K562 (cell line): Measurements from ENCODE around the gene KLHL35.

Source experiments
- CBX1 ChIP-seq: sonication (generic); IDR thresholded peaks from 2 replicates; pipeline ENCODE4 v1.6.1; 2016; ENCODE audit warnings: antibody characterized with exemption, low read depth, mild to moderate bottlenecking
- CREB1 ChIP-seq, 2 experiments: sonication (generic) in 1 of 2; formaldehyde crosslinking in 1 of 2; IDR thresholded peaks; 2 replicates each; pipeline versions ENCODE4 v1.6.1 to v1.8.0; 2012 to 2022; ENCODE audit warnings: inconsistent platforms in 1 of 2, mild to moderate bottlenecking in 1 of 2, missing genetic modification reagents in 1 of 2, moderate library complexity in 1 of 2
- CTCF ChIP-seq, 3 experiments: IDR thresholded peaks in 2 of 3; conservative IDR thresholded peaks in 1 of 3; 2 replicates each; pipeline ENCODE4 v1.5.1; 2011 to 2012; ENCODE audit warnings: low read length in 3 of 3, mild to moderate bottlenecking in 3 of 3, control low read depth in 2 of 3, improper control_type of control experiment in 1 of 3, inconsistent platforms in 1 of 3, low read depth in 1 of 3, mixed read lengths in 1 of 3, moderate library complexity in 1 of 3; ENCODE audit not compliant: insufficient read depth in 2 of 3
- E2F6 ChIP-seq, 2 experiments: IDR thresholded peaks; 2 replicates each; pipeline ENCODE4 v1.6.1; 2011; ENCODE audit warnings: borderline replicate concordance in 1 of 2, control low read depth in 1 of 2, low read depth in 1 of 2, low read length in 1 of 2, mild to moderate bottlenecking in 1 of 2, mixed read lengths in 1 of 2, moderate library complexity in 1 of 2; ENCODE audit not compliant: insufficient read depth in 1 of 2, insufficient read length in 1 of 2, poor library complexity in 1 of 2, severe bottlenecking in 1 of 2; ENCODE audit errors: extremely low read depth in 1 of 2
- EHMT2 ChIP-seq: fragments of 450-650 bp; IDR thresholded peaks from 2 replicates; pipeline ENCODE4 v1.6.1; 2018; ENCODE audit warnings: antibody characterized with exemption
- GABPA ChIP-seq: fragments of 200-800 bp; sonication (Bioruptor generic); conservative IDR thresholded peaks from 2 replicates; pipeline ENCODE4 v1.6.1; 2016; ENCODE audit warnings: low read depth, missing genetic modification characterization, missing compliant biosample characterization
- POLR2A ChIP-seq: fragments of 450-650 bp; conservative IDR thresholded peaks from 2 replicates; pipeline ENCODE4 v1.6.1; 2016
- POLR2G ChIP-seq: fragments of 200-400 bp; formaldehyde crosslinking; IDR thresholded peaks from 2 replicates; pipeline ENCODE4 v1.6.1; 2017; ENCODE audit warnings: low read depth, mild to moderate bottlenecking, antibody characterized with exemption, low read length, moderate library complexity
- SETDB1 ChIP-seq: IDR thresholded peaks from one replicate; pipeline ENCODE4 v1.6.1; 2012; ENCODE audit warnings: low read length, control low read depth, inconsistent platforms
- SOX6 ChIP-seq: fragments of 450-650 bp; IDR thresholded peaks from 2 replicates; pipeline ENCODE4 v1.6.1; 2014; ENCODE audit warnings: mild to moderate bottlenecking

GRCh38 chr11:75467311-75467710 is 34.3 kb upstream of the KLHL35 start:
- TF ChIP-seq E2F6 (IDR thresholded peaks at IDR 0.05; ENCODE audit: borderline replicate concordance in 1 of 2, extremely low read depth in 1 of 2, insufficient read depth in 1 of 2, insufficient read length in 1 of 2, low read depth in 1 of 2, low read length in 1 of 2, poor library complexity in 1 of 2, severe bottlenecking in 1 of 2), result no peak
- no peak for TF ChIP-seq POLR2G
- no peak for TF ChIP-seq CBX1
- TF ChIP-seq GABPA, result no peak
- no peak for TF ChIP-seq SOX6
- TF ChIP-seq CREB1 (IDR thresholded peaks at IDR 0.05), result no peak
- no peak for TF ChIP-seq CREB1 (CRISPR knock-in tag; IDR thresholded peaks at IDR 0.05)
- no peak for TF ChIP-seq EHMT2
- TF ChIP-seq POLR2A, result no peak
- TF ChIP-seq SETDB1, result no peak
- no peak for TF ChIP-seq CTCF (IDR thresholded peaks at IDR 0.05 in 2 of 3, conservative IDR thresholded peaks at IDR 0.05 in 1 of 3; ENCODE audit: insufficient read depth in 2 of 3, low read depth in 1 of 3, low read length in 3 of 3)
